Activated gamma-delta T cell treated with anti-CD3 and anti-CD28 coated beads, Interleukin-2, amount 50 U/mL, for 16 hours (primary cell): Measurements from ENCODE around the gene CAMTA1.
"Not testable (repeated sequence)": the region's sequence is repeated elsewhere in the genome, so short reads cannot be mapped to it uniquely, and the experiment has no call there.

Experiments used
- DNase-seq: peaks from one replicate; pipeline ENCODE4 v3.0.0-alpha.2; 2020; ENCODE audit warnings: low read depth

The CAMTA1 gene

GRCh38 chr1:7149080-7149838 lies 364.0 kb downstream of the CAMTA1 start:
- DNase-seq = no peak

GRCh38 chr1:7150724-7151280 lies 365.5 kb downstream of the CAMTA1 start:
- no peak for DNase-seq

DNA sequence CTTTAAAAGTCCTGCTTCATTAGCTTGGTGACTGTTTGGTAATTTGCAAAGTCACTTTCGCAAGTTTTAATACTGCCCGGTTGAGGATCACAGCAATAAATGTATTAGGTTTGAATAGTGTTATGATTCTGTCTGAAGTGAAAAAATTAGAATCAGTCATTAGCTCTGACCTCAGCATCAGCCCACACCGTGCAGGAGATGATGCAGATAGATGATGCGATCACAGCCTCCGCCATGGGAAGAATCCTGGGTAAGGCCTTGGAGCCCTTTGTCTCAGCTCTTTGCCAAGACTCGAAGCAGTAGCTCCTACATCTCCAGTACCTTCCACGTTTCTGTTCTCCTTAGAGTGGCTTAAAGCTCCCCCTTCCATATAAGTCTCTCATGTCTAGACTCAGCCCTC lies 366.7 kb downstream of the CAMTA1 start:
- no peak for DNase-seq

DNA sequence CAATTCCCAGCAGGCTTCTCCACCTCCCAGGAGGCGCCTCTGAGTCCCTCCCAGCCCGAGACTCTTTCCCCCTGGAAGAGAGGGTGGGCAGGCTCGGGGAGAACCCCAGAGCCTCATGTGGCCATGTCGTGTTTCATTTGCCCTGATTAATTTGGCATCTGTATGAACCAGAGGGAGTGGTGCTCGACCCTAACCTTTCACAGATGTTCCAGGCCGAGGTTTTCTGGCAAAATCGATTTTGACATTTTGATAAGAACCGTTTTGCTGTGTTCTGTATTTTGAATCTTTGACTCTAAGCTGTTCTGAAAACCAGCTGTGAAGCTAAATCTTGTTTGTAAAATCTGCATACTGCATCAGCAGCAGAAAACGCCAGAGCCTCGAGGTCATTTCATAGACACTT lies 367.4 kb downstream of the CAMTA1 start:
- DNase-seq = no peak

GRCh38 chr1:7153464-7153863 lies 368.2 kb downstream of the CAMTA1 start:
- no peak for DNase-seq

- DNase-seq = no peak
Observed at GRCh38 chr1:7159116-7159781, 374.0 kb downstream of the CAMTA1 start.

DNA sequence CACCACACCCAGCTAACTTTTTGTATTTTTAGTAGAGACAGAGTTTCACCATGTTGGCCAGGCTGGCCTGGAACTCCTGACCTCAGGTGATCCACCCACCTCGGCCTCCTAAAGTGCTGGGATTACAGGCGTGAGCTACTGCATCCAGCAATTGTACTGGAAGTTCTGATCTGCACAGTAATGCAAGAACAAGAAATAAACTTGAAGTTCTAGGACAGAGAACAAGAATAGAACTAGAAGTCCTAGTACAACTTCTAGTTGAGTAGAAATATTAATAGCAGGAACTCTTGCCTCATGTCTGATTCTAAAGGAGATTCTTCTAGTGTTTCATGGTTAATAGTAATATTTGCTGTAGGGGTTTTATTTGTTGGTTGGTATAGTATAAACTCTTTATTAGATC lies 383.3 kb downstream of the CAMTA1 start:
- DNase-seq = not testable (repeated sequence)

DNA sequence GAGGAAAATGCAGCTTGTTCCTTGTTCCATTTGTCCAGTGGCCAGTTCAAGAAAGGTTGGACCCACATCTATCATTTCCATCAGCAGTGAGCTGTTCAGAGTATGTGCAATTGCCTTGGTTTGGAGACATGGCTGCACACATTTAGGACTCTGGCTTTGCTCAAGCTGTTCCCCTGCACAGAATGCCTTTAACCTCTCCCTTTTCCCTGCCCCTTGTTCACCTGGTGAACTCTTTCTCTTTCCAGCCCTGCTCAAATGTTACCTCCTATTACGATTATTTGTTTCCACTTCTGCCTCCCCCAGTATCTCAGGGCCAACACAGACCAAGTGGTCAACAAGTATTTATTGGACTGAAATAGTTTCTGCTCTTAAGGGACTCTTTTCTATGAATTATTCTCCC lies 385.9 kb downstream of the CAMTA1 start:
- DNase-seq = no peak

DNA sequence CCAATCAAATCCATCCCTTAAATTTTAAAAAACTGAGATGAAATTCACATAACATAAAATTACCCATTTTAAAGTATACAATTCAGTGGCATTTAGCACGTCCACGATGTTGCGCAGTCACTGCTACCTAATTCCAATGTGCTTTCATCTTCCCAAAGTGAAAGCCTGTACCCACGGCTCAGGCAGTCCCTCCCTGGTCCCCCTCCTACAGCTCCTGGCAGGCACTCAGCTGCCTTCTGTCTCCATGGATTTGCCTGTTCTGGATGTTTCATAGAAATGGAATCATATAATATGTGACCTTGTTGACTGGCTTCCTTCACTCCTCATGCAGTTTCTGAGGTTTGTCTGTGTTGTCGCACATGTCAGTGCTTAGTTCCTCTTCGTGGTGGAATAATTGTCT lies 386.3 kb downstream of the CAMTA1 start:
- no peak for DNase-seq

DNA sequence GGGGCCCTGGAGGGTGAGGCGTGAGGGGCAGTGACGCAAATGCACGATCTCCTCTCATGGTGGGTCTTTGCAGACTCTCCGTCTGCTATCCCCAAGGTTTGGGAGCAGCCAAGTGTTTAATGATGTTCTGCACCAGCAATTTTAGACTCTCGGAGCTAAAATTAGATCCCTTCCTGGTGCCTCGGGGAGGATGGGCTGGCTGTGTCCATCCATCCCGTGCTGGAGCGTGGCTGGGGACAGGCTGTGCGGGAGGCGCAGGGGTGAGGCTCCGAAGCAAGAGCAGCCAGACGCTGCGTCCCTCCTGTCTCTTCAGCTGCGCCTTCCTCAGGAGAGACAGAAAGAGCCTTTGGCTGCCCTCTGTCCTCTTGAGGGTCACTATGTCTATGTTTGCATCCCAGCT lies 387.6 kb downstream of the CAMTA1 start:
- no peak for DNase-seq

- DNase-seq = no peak
Observed at GRCh38 chr1:7174561-7174960, 389.3 kb downstream of the CAMTA1 start.

GRCh38 chr1:7174980-7175906 lies 390.0 kb downstream of the CAMTA1 start:
- DNase-seq = no peak

DNA sequence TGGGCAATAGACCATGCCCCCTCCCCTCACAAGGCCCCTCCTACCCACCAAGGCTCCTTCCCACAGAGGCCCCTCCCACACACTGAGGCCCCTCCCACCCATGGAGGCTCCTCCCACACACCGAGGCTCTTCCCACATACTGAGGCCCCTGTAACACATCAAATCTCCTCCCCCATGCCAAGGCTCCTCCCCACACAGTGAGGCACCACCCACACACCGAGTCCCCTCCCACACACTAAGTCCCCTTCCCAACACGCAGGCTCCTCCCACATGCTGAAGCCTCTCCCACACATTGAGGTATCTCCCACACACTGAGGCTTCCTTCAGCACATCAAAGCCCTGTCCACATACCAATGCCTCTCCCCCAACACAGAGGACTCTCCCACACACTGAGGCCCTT lies 391.8 kb downstream of the CAMTA1 start:
- DNase-seq = no peak

GRCh38 chr1:7177438-7178146 lies 392.3 kb downstream of the CAMTA1 start:
- no peak for DNase-seq

DNA sequence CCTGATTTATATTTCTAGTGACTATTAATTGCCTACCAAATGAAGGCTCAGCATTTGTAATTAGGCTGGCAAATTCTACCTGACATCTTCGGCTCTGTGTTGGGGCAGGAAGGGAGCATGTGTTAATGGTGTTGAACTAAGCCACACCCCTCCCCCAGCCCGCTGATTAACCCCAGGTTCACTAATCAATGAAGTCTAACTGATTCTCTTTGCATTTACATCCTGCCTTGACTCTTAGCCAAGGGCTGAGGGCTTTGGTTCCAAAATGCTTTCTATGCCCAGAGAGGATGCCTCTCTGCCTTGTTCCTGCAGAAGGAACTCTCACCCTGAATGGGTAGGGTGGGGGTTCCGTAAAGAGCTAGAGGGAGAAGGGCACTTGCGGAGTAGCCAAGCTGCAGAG lies 393.1 kb downstream of the CAMTA1 start:
- no peak for DNase-seq

DNA sequence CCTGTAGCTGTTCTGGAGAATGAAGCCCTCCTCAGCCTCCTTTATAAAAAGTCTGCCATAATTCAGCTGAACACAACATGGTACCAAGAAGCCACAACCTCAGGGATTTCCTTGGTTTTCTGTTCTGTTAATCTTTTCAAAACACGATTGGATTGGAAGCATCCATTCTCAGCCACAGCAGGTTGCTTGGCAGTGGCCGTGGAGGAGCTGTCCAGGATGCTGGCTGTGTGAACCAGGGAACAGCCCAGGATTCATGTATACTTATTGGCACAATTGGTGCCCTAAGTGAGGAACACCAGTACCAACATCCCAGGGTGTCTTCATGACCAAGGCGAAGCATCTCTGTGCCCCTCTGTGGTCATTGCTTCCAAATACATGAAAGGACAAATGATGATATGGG lies 393.5 kb downstream of the CAMTA1 start:
- no peak for DNase-seq

GRCh38 chr1:7185721-7186120 lies 400.5 kb downstream of the CAMTA1 start:
- no peak for DNase-seq

DNA sequence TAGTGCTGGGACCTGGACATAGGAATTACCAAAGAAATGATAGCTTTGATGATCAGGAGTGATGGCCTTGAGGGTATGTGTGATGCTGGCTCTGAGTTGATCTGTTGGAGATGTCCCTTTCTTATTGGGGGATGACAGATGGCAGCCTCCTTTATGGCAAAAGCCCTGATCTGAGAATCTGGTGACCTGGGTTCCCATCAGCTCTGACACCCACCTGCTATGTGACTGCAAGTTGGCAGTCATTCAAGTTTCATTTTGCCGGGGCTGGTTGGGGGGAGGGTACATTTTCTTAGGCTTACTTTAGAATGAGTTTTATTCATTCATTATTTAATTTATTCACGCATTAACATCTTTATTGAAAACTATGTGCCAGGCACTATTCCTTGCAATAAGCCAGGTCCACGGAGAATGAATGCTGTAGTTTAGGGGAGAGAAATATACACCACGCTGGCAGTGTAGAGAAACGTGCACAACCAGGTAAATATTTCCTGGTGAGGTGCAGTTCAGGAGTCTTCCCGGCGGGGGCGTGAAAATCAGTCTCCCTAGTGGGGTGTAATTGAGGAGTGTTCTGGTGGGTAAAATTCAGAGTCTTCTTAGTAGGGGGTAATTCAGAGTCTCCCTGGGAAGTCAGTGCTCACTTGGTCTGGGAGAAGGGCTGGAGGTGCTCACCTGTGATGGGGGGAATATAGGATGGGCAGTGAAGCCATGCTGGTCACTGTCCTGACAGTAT lies 401.3 kb downstream of the CAMTA1 start:
- DNase-seq = no peak

- no peak for DNase-seq
Observed at GRCh38 chr1:7187112-7187493, 401.8 kb downstream of the CAMTA1 start.

DNA sequence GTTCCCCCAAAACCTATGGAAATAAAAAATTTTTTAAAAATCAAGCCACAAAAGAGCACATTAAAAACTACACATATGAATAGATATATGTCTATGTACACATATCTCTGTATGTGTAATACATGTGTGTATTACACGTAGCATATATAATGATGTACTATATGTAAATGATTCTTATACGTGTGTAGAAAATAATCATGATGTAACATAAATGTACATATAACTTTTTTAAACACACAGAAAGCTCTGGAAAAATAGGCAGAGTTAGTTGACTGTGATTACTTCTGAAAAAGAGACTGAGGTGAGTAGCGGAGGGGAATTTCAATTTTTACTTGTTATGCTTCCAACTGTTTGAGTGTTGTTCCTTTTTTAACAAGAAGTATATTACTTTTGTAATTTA lies 405.0 kb downstream of the CAMTA1 start:
- DNase-seq = no peak

- DNase-seq = no peak
Observed at GRCh38 chr1:7192453-7192852, 407.2 kb downstream of the CAMTA1 start.
